ENCODE measurements around the gene CD68. TPM values are rescaled to one million over a fixed set of nuclear protein-coding genes. Genes with fewer than 3 reads are reported as not detected.

Gene CD68
- total RNA-seq, 1 donor from 2014 or later = 1.2 TPM

DNA sequence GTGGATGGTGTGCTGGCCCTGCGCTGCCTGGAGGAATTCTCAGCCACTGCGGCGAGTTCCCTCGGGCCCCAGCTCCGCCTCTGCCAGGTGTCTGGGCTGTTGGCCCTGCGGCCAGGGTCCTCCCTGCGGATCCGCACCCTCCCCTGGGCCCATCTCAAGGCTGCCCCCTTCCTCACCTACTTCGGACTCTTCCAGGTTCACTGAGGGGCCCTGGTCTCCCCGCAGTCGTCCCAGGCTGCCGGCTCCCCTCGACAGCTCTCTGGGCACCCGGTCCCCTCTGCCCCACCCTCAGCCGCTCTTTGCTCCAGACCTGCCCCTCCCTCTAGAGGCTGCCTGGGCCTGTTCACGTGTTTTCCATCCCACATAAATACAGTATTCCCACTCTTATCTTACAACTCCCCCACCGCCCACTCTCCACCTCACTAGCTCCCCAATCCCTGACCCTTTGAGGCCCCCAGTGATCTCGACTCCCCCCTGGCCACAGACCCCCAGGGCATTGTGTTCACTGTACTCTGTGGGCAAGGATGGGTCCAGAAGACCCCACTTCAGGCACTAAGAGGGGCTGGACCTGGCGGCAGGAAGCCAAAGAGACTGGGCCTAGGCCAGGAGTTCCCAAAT lies 22.2 kb upstream of the CD68 start:
- TF ChIP-seq, protein P1, sequence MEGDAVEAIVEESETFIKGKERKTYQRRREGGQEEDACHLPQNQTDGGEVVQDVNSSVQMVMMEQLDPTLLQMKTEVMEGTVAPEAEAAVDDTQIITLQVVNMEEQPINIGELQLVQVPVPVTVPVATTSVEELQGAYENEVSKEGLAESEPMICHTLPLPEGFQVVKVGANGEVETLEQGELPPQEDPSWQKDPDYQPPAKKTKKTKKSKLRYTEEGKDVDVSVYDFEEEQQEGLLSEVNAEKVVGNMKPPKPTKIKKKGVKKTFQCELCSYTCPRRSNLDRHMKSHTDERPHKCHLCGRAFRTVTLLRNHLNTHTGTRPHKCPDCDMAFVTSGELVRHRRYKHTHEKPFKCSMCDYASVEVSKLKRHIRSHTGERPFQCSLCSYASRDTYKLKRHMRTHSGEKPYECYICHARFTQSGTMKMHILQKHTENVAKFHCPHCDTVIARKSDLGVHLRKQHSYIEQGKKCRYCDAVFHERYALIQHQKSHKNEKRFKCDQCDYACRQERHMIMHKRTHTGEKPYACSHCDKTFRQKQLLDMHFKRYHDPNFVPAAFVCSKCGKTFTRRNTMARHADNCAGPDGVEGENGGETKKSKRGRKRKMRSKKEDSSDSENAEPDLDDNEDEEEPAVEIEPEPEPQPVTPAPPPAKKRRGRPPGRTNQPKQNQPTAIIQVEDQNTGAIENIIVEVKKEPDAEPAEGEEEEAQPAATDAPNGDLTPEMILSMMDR (IDR thresholded peaks at IDR 0.05) = no peak

DNA sequence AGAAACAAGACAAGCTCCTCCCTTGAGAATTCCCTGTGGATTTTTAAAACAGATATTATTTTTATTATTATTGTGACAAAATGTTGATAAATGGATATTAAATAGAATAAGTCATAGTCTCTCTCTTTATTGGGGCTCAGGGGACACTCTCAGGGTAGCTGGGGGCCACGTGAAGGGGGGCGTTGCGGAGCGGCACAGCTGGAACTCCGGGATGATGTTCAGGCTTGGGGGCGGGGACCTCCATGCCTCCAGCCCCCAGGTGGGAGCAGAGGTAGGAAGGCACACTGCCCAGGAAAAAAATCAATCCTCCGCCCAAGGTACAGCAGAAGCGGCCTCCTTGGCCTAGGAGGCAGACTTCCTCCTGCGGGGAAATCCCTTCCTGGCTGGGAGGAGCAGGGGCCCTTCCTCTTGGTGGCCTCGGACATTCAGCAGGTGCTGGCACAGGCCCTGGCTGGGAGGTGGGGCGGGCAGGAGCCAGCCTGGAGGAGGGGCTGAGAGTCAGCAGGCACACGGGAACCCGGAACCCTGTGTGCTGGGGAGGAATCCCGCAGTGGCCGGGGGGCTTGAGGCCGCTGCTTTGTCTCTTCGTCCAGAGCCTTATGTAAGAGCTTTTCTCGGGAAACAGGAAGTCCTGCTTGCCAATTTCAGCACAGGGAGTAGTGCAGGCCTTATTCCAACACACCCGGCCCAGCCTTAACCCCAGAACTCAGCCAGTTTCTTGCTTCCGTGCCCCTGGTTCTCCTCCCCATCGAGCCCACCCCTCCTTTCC lies 21.5 kb upstream of the CD68 start:
- no peaks in the 10 kb centered on the region for H3K27me3 Mint-ChIP-seq (ENCODE audit: low read depth)
- no peaks in the 10 kb centered on the region for H3K9me3 Mint-ChIP-seq (ENCODE audit: low read depth)
- TF ChIP-seq, protein P1 (IDR thresholded peaks at IDR 0.05) = no peak
- peak overlapping the region; percentile 35 for H3K4me3 Mint-ChIP-seq (ENCODE audit: unreplicated experiment)
- peaks cover 31% of the 10 kb centered on the region for H3K4me1 Mint-ChIP-seq (ENCODE audit: low read depth)
- H3K36me3 Mint-ChIP-seq (ENCODE audit: low read depth) = peaks cover 2% of the 10 kb centered on the region
- H3K27ac Mint-ChIP-seq (ENCODE audit: unreplicated experiment) = peak overlapping the region; percentile 92
- no peak for DNase-seq (ENCODE audit: low spot score)

More for the DNA sequence above, 22.2 kb upstream of the CD68 start:
- Mint-ChIP-seq H3K4me1 (ENCODE audit: low read depth) (peaks cover 24% of the 10 kb centered on the region), H3K36me3 (ENCODE audit: low read depth) (peaks cover 2% of the 10 kb centered on the region), H3K9me3 (ENCODE audit: low read depth) (no peaks in the 10 kb centered on the region), H3K27ac (ENCODE audit: unreplicated experiment) (no peak overlapping the region), H3K4me3 (ENCODE audit: unreplicated experiment) (no peak overlapping the region), H3K27me3 (ENCODE audit: low read depth) (no peaks in the 10 kb centered on the region)
- no peak for DNase-seq (ENCODE audit: low spot score)

DNA sequence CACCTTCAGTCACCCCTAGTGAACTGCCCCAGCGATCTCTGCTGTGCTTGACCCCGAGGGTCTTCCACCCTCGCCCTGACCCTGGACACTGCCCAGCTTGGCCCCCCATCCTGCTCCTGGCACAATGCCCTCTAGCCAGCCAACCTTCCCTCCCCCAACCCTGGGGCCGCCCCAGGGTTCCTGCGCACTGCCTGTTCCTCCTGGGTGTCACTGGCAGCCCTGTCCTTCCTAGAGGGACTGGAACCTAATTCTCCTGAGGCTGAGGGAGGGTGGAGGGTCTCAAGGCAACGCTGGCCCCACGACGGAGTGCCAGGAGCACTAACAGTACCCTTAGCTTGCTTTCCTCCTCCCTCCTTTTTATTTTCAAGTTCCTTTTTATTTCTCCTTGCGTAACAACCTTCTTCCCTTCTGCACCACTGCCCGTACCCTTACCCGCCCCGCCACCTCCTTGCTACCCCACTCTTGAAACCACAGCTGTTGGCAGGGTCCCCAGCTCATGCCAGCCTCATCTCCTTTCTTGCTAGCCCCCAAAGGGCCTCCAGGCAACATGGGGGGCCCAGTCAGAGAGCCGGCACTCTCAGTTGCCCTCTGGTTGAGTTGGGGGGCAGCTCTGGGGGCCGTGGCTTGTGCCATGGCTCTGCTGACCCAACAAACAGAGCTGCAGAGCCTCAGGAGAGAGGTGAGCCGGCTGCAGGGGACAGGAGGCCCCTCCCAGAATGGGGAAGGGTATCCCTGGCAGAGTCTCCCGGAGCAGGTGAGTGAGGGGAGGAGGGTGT lies 20.7 kb upstream of the CD68 start, which contains the start of gene TNFSF13:
TSS of gene TNFSF13 (plus strand) at position 207 of the 776 bp plus-strand sequence. CDS start at position 497, 290 bp downstream.
- no peak for DNase-seq (ENCODE audit: low spot score)
- Mint-ChIP-seq H3K36me3 (ENCODE audit: low read depth) (no peaks in the 10 kb centered on the region), H3K27ac (ENCODE audit: unreplicated experiment) (peak within 1 kb of the TSS; percentile 92), H3K27me3 (ENCODE audit: low read depth) (no peaks in the 10 kb centered on the region), H3K4me1 (ENCODE audit: low read depth) (peaks cover 33% of the 10 kb centered on the region), H3K9me3 (ENCODE audit: low read depth) (no peaks in the 10 kb centered on the region), H3K4me3 (ENCODE audit: unreplicated experiment) (peak within 1 kb of the TSS; percentile 35)
- TF ChIP-seq, protein P1 (IDR thresholded peaks at IDR 0.05) = no peak

DNA sequence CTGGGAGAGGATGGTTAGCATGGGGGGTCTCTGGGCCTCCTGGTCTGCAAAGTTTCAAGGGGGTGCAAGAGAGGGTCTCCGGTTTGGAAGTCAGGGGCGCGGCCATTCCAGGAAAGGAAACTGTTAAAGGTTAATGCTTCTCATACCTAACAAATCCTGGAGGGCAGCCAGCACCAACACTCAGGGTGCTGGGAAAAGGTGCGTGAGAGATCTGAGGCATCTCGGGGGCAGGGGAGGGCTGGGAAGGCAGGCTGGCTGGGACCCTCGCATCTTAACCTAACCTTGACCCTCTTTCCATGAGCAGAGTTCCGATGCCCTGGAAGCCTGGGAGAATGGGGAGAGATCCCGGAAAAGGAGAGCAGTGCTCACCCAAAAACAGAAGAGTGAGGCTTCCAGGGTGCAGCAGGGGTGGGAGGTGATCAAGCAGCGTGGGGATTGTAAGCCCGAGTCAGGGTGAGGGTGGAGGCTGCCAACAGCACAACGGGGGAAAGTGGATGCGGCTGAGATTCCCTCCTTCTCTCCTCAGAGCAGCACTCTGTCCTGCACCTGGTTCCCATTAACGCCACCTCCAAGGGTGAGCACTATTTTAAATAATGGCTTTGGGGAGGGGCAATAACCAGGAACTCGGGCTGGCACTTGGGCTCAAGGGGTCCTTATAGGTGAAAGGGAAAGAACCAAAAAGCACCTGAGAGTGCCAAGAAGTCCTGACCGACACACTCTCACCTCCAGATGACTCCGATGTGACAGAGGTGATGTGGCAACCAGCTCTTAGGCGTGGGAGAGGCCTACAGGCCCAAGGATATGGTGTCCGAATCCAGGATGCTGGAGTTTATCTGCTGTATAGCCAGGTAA lies 19.9 kb upstream of the CD68 start:
- Mint-ChIP-seq H3K4me3 (ENCODE audit: unreplicated experiment) (no peak overlapping the region), H3K4me1 (ENCODE audit: low read depth) (peaks cover 36% of the 10 kb centered on the region), H3K27me3 (ENCODE audit: low read depth) (no peaks in the 10 kb centered on the region), H3K9me3 (ENCODE audit: low read depth) (no peaks in the 10 kb centered on the region), H3K27ac (ENCODE audit: unreplicated experiment) (peak overlapping the region; percentile 98), H3K36me3 (ENCODE audit: low read depth) (no peaks in the 10 kb centered on the region)
- DNase-seq (ENCODE audit: low spot score) = no peak
- TF ChIP-seq, protein P1 (IDR thresholded peaks at IDR 0.05) = no peak

Data from chondrocyte (in vitro differentiated cells).